Hepatocyte (in vitro differentiated cells): ENCODE data around the gene IL2RA. TPM values are rescaled to one million over a fixed set of nuclear protein-coding genes. Genes with fewer than 3 reads are reported as not detected.

Experiments
- DNase-seq: peaks from one replicate; pipeline ENCODE4 v3.0.0-alpha.2; 2016; ENCODE audit warnings: low spot score
- H2AFZ ChIP-seq: fragments of 200-600 bp; sonication (generic); 2 replicates; pipeline ENCODE4 v1.6.0; 2016; ENCODE audit warnings: antibody characterized with exemption, mild to moderate bottlenecking
- H3K27ac ChIP-seq: fragments of 200-600 bp; sonication (generic); 2 replicates; pipeline ENCODE4 v1.5.1; 2016; ENCODE audit warnings: mild to moderate bottlenecking
- H3K27me3 ChIP-seq: fragments of 200-600 bp; sonication (generic); 2 replicates; pipeline ENCODE4 v1.6.1; 2016
- H3K36me3 ChIP-seq: fragments of 200-600 bp; sonication (generic); replicated peaks from 2 replicates; pipeline ENCODE4 v1.5.1; 2016; ENCODE audit warnings: low read depth; ENCODE audit not compliant: insufficient read depth
- H3K4me1 ChIP-seq: fragments of 200-600 bp; sonication (generic); 2 replicates; pipeline ENCODE4 v1.5.1; 2016; ENCODE audit warnings: mild to moderate bottlenecking, moderate library complexity; ENCODE audit not compliant: insufficient read depth
- H3K4me2 ChIP-seq: fragments of 200-600 bp; sonication (generic); 2 replicates; pipeline ENCODE4 v1.6.0; 2016
- H3K4me3 ChIP-seq: fragments of 200-600 bp; sonication (generic); 2 replicates; pipeline ENCODE4 v1.5.1; 2016; ENCODE audit warnings: mild to moderate bottlenecking
- H3K79me2 ChIP-seq: fragments of 200-600 bp; sonication (generic); 2 replicates; pipeline ENCODE4 v1.6.0; 2017; ENCODE audit warnings: mild to moderate bottlenecking
- H3K9me2 ChIP-seq: fragments of 200-600 bp; sonication (generic); replicated peaks from 2 replicates; pipeline ENCODE4 v1.6.0; 2017; ENCODE audit warnings: mild to moderate bottlenecking; ENCODE audit not compliant: insufficient read depth
- H3K9me3 ChIP-seq: fragments of 200-600 bp; sonication (generic); 2 replicates; pipeline ENCODE4 v1.5.1; 2016; ENCODE audit warnings: low read depth, mild to moderate bottlenecking
- H4K20me1 ChIP-seq: fragments of 200-600 bp; sonication (generic); 2 replicates; pipeline ENCODE4 v1.6.0; 2016; ENCODE audit warnings: mild to moderate bottlenecking; ENCODE audit not compliant: insufficient read depth, poor library complexity, severe bottlenecking
- CTCF ChIP-seq: fragments of 200-600 bp; sonication (generic); IDR thresholded peaks from 2 replicates; pipeline ENCODE4 v1.5.1; 2016; ENCODE audit warnings: antibody characterized with exemption, mild to moderate bottlenecking; ENCODE audit not compliant: poor library complexity
- EZH2 ChIP-seq: fragments of 200-600 bp; sonication (generic); IDR thresholded peaks from 2 replicates; pipeline ENCODE4 v1.6.1; 2016; ENCODE audit warnings: antibody characterized with exemption, mild to moderate bottlenecking, borderline replicate concordance
- EZH2phosphoT487 ChIP-seq: fragments of 200-600 bp; sonication (generic); IDR thresholded peaks from one replicate; pipeline ENCODE4 v1.6.1; 2018; ENCODE audit warnings: antibody characterized with exemption, mild to moderate bottlenecking, low read depth, moderate library complexity; ENCODE audit not compliant: unreplicated experiment, severe bottlenecking
- WGBS: methylation state at CpG from one replicate; pipeline ENCODE4 v1.1.6; 2016; ENCODE audit warnings: low lambda C conversion rate; ENCODE audit errors: missing lambda C conversion rate; 5-methylcytosine and 5-hydroxymethylcytosine counted together
- polyA plus RNA-seq: library from polyadenylated mRNA; unstranded; fragments of >200 nt; fragmentation: Nextera tagmentation; extraction: Ambion mirVana; gene quantifications from 2 replicates; pipeline ENCODE4 v1.2.1, GENCODE V29; 2016
- total RNA-seq: library from RNA; depleted of rRNA; stranded (reverse); fragments of >200 nt; gene quantifications from 2 replicates; pipeline ENCODE4 v1.2.3, GENCODE V29; 2014

The IL2RA gene
- total and polyA plus RNA-seq, 2 experiments from 2014 or later: not detected

DNA sequence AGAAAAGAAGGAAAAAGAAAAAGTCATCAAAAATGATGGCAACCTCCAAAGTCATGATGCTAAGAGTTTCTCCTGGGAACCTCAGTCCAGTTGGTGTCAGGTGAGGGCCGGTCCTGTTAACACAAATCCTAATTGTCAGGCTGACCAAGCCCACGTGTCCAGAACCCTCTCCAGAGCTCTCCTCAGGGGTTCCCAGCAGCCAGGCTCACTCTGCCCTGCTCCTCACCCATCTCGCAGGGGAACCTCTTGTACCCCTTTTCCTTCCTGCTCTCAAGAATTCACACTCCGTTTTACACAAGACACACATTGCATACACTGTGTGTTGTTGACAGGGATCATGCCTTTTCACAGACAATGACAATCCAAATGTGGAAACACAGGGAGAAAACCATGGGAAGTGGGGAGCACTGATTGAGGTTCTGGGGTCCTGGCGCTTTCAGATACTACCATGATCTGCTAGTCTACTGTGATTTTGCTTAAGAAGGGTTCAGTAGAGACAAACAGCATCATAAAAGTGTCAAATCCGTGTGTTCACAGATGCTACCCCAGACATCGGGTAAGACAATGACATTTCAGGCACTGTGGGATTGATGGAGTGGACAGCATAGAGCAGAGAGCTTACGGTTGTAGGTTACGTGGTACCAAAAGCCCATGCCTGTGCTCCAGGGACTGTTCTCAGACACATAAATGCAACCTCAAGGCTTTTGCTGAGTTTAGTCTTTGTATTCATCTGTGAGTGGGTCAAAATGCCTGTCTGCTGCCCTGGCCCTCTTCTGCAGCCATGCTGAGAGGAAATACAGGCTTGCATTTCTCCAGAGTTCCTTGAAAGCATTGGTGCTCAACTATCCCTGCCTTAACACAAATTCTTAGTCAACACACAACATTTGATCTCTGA is 16.0 kb downstream of the IL2RA start:
- no peak for DNase-seq
- TF ChIP-seq EZH2 (no peak), EZH2phosphoT487 (no peak), CTCF (no peak)
- Histone ChIP-seq H3K9me3 (no peaks in the 10 kb centered on the region), H3K27ac (no peak overlapping the region), H3K79me2 (no peaks in the 10 kb centered on the region), H3K9me2 (no peaks in the 10 kb centered on the region), H3K36me3 (no peaks in the 10 kb centered on the region), H3K4me2 (no peak overlapping the region), H4K20me1 (no peaks in the 10 kb centered on the region), H2AFZ (no peak overlapping the region), H3K4me1 (no peaks in the 10 kb centered on the region), H3K4me3 (no peak overlapping the region), H3K27me3 (peaks cover 5% of the 10 kb centered on the region)
- WGBS: 78% methylated on average over 9 of the region's 9 CpGs

DNA sequence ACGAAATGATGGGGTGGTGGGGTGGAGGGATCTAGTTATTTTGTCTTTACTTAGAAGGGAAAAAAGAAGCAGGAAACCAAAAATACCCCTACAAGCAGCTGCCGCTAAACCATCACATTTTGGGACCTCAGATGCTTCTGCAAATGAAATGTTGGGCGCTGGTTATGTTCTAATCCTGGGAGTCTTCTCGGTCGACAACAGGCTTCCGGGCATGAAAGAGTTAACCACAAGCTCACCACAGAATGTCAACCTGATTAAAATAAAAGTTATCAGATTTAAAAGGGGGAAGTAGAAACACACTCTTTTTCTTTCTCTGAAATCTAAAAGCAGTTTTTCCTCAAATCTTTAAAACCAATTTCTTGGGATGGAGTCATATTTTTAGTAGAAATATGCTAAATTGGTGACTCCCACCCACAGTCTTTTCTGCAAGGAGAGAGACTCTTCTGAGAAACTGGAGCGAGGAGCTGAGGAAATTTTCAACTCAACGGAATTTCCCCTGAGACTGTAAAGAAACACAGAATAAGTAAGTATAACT is 16.8 kb downstream of the IL2RA start:
- H3K9me3 ChIP-seq: no peaks in the 10 kb centered on the region
- no peak for DNase-seq
- no peaks in the 10 kb centered on the region for H3K79me2 ChIP-seq
- WGBS: 74% methylated on average over 8 of the region's 8 CpGs
- H4K20me1 ChIP-seq: no peaks in the 10 kb centered on the region
- TF ChIP-seq EZH2 (no peak), EZH2phosphoT487 (no peak), CTCF (no peak)
- H2AFZ ChIP-seq: no peak overlapping the region
- peaks cover 5% of the 10 kb centered on the region for H3K27me3 ChIP-seq
- no peak overlapping the region for H3K4me3 ChIP-seq
- H3K4me1 ChIP-seq: no peaks in the 10 kb centered on the region
- no peaks in the 10 kb centered on the region for H3K9me2 ChIP-seq
- no peak overlapping the region for H3K4me2 ChIP-seq
- H3K27ac ChIP-seq: no peak overlapping the region
- H3K36me3 ChIP-seq: no peaks in the 10 kb centered on the region

- Histone ChIP-seq H4K20me1 (no peaks in the 10 kb centered on the region), H3K4me3 (no peak overlapping the region), H3K9me2 (no peaks in the 10 kb centered on the region), H3K27me3 (peaks cover 5% of the 10 kb centered on the region), H3K9me3 (no peaks in the 10 kb centered on the region), H3K4me1 (no peaks in the 10 kb centered on the region), H3K79me2 (no peaks in the 10 kb centered on the region), H3K4me2 (no peak overlapping the region), H2AFZ (no peak overlapping the region), H3K36me3 (no peaks in the 10 kb centered on the region), H3K27ac (no peak overlapping the region)
- DNase-seq: no peak
- TF ChIP-seq EZH2phosphoT487 (no peak), CTCF (no peak), EZH2 (no peak)
- 92% methylated on average over 4 of the region's 4 CpGs for WGBS
Measured at GRCh38 chr10:6044751-6045313, 17.3 kb downstream of the IL2RA start.
